Fibroblast of skin of left biceps (primary cell): ENCODE results near the gene SARS1.
"Not testable (repeated sequence)": the region's sequence is repeated elsewhere in the genome, so short reads cannot be mapped to it uniquely, and the experiment has no call there.

Experiments
- DNase-seq, 2 experiments: peaks; one replicate each; pipeline ENCODE4 v3.0.0-alpha.2; 2013; ENCODE audit warnings: low read depth in 2 of 2

The SARS1 gene

GRCh38 chr1:109213824-109214693 is at the start of gene SARS1:
Gene SARS1, plus strand, starts transcription at chr1:109213918. Its CDS starts 75 bp downstream, at chr1:109213993.
- peak; percentile 65 to 66 for DNase-seq

GRCh38 chr1:109164538-109164937 is 49.2 kb upstream of the SARS1 start:
- DNase-seq: no peak

- peak in 1 of 2 experiments; percentile 30 for DNase-seq
Measured at GRCh38 chr1:109167001-109167506, 46.7 kb upstream of the SARS1 start.

- DNase-seq: no peak
Measured at GRCh38 chr1:109170035-109170764, 43.5 kb upstream of the SARS1 start.

- no peak for DNase-seq
Measured at GRCh38 chr1:109171646-109172045, 42.1 kb upstream of the SARS1 start.

- DNase-seq: not testable (repeated sequence)
Measured at GRCh38 chr1:109176349-109176748, 37.4 kb upstream of the SARS1 start.

GRCh38 chr1:109180715-109181084 is 33.0 kb upstream of the SARS1 start:
- not testable (repeated sequence) for DNase-seq

GRCh38 chr1:109181085-109181806 is 32.5 kb upstream of the SARS1 start:
- DNase-seq: peak in 1 of 2 experiments; percentile 18

- no peak for DNase-seq
Measured at GRCh38 chr1:109181807-109182163, 31.9 kb upstream of the SARS1 start.

- no peak for DNase-seq
Measured at GRCh38 chr1:109183058-109183738, 30.5 kb upstream of the SARS1 start.

GRCh38 chr1:109184687-109185086 is 29.0 kb upstream of the SARS1 start:
- DNase-seq: no peak

GRCh38 chr1:109185357-109185756 is 28.4 kb upstream of the SARS1 start:
- DNase-seq: no peak

GRCh38 chr1:109185990-109186732 is 27.6 kb upstream of the SARS1 start:
- no peak for DNase-seq

- DNase-seq: no peak
Measured at GRCh38 chr1:109186733-109187086, 27.0 kb upstream of the SARS1 start.

- no peak for DNase-seq
Measured at GRCh38 chr1:109187127-109187526, 26.6 kb upstream of the SARS1 start.

GRCh38 chr1:109188200-109188599 is 25.5 kb upstream of the SARS1 start:
- DNase-seq: no peak

GRCh38 chr1:109188781-109189180 is 24.9 kb upstream of the SARS1 start:
- DNase-seq: no peak

- no peak for DNase-seq
Measured at GRCh38 chr1:109190189-109190588, 23.5 kb upstream of the SARS1 start.

- no peak for DNase-seq
Measured at GRCh38 chr1:109191377-109191776, 22.3 kb upstream of the SARS1 start.

- DNase-seq: no peak
Measured at GRCh38 chr1:109191891-109192290, 21.8 kb upstream of the SARS1 start.

GRCh38 chr1:109192433-109192832 is 21.3 kb upstream of the SARS1 start:
- no peak for DNase-seq
